GM12878 (cell line): ENCODE data around the gene EXOC4. TPM values are rescaled to one million over a fixed set of nuclear protein-coding genes. Genes with fewer than 3 reads are reported as not detected.

Source experiments
- ATAC-seq: fragments of 200-7000 bp; cut with Tn5 transposase; 3 replicates; pipeline ENCODE4 v1.9.1; 2020; ENCODE audit warnings: mild to moderate bottlenecking, moderate library complexity
- BruUV-seq: library from RNA; stranded (reverse); fragments of 400-500 nt; replicated peaks from 2 replicates; lab custom pipeline; 2021; lab: Mats Ljungman, UMichigan
- CTCF ChIA-PET: fragments of 300-600 bp; sonication (Branson Sonifier 250); formaldehyde crosslinking; extraction: SDS; loops from one replicate; lab custom pipeline; 2021; ENCODE audit warnings: inconsistent platforms; lab: Yijun Ruan, JAX
- POLR2A ChIA-PET: fragments of 350-600 bp; formaldehyde crosslinking; extraction: SDS; loops from one replicate; lab custom pipeline; 2021; ENCODE audit warnings: inconsistent platforms; lab: Charles Lee
- RAD21 ChIA-PET: fragments of 300-600 bp; sonication (Branson Sonifier 250); formaldehyde crosslinking; loops from one replicate; lab custom pipeline; 2023; ENCODE audit warnings: antibody characterized with exemption; ENCODE audit not compliant: unreplicated experiment; lab: Charles Lee
- SMC1A ChIA-PET: fragments of 300-600 bp; sonication (Branson Sonifier 250); formaldehyde crosslinking; loops from one replicate; lab custom pipeline; 2023; ENCODE audit not compliant: unreplicated experiment, uncharacterized antibody; lab: Charles Lee
- DNase-seq: peaks from one replicate; pipeline ENCODE4 v3.0.0-alpha.2; 2011; ENCODE audit warnings: low read depth, low spot score
- FAIRE-seq: peaks from 3 replicates; lab custom pipeline; 2011; peaks lifted over from hg19 to GRCh38; lab: Jason Lieb, UNC
- H2AFZ ChIP-seq: 2 replicates; pipeline ENCODE4 v1.6.0; 2011; ENCODE audit warnings: low read depth, low read length, control low read depth; ENCODE audit not compliant: control insufficient read depth
- H3K27ac ChIP-seq: 2 replicates; pipeline ENCODE4 v1.5.1; 2011; ENCODE audit warnings: control low read depth; ENCODE audit not compliant: control insufficient read depth, insufficient read depth
- H3K27me3 ChIP-seq, 2 experiments: replicated peaks in 1 of 2; 2 replicates each; pipeline versions ENCODE4 v1.6.0 to v1.6.1; 2011; ENCODE audit warnings: low read length in 1 of 2; ENCODE audit not compliant: control insufficient read depth in 2 of 2, insufficient read depth in 2 of 2
- H3K36me3 ChIP-seq, 2 experiments: 2 replicates each; pipeline ENCODE4 v1.5.1; 2011; ENCODE audit warnings: low read length in 1 of 2; ENCODE audit not compliant: control insufficient read depth in 2 of 2, insufficient read depth in 2 of 2
- H3K4me1 ChIP-seq: 2 replicates; pipeline ENCODE4 v1.6.1; 2011; ENCODE audit warnings: mild to moderate bottlenecking, low read length, moderate library complexity, mixed read lengths; ENCODE audit not compliant: control insufficient read depth, insufficient read depth
- H3K4me2 ChIP-seq: 2 replicates; pipeline ENCODE4 v1.6.0; 2011; ENCODE audit warnings: control low read depth; ENCODE audit not compliant: control insufficient read depth, insufficient read depth
- H3K4me3 ChIP-seq: fragments of 200-600 bp; sonication (generic); 2 replicates; pipeline ENCODE4 v1.5.1; 2016
- H3K79me2 ChIP-seq: 2 replicates; pipeline ENCODE4 v1.6.0; 2011; ENCODE audit warnings: low read length; ENCODE audit not compliant: control insufficient read depth, insufficient read depth
- H3K9ac ChIP-seq: 2 replicates; pipeline ENCODE4 v1.8.0; 2011; ENCODE audit warnings: low read length, control low read depth, mixed read lengths; ENCODE audit not compliant: control insufficient read depth, insufficient read depth
- H3K9me3 ChIP-seq: replicated peaks from 3 replicates; pipeline ENCODE4 v1.5.1; 2011; ENCODE audit warnings: mild to moderate bottlenecking, low read length; ENCODE audit not compliant: control insufficient read depth, insufficient read depth
- H4K20me1 ChIP-seq: 2 replicates; pipeline ENCODE4 v1.6.0; 2011; ENCODE audit not compliant: control insufficient read depth, insufficient read depth
- BRCA1 ChIP-seq: IDR thresholded peaks from 2 replicates; pipeline ENCODE4 v1.6.1; 2011; ENCODE audit warnings: low read depth, low read length, improper control_type of control experiment
- CHD4 ChIP-seq: fragments of 200-600 bp; sonication (generic); IDR thresholded peaks from 2 replicates; pipeline ENCODE4 v1.6.1; 2016; ENCODE audit warnings: mild to moderate bottlenecking
- IRF4 ChIP-seq: IDR thresholded peaks from 2 replicates; pipeline ENCODE4 v1.6.1; 2011; ENCODE audit warnings: low read depth, low read length
- MLLT1 ChIP-seq: fragments of 450-650 bp; IDR thresholded peaks from 2 replicates; pipeline ENCODE4 v1.6.1; 2016; ENCODE audit warnings: mild to moderate bottlenecking
- NRF1 ChIP-seq: conservative IDR thresholded peaks from 2 replicates; pipeline ENCODE4 v1.6.1; 2011; ENCODE audit warnings: mild to moderate bottlenecking, low read depth, low read length, improper control_type of control experiment
- TAF1 ChIP-seq: IDR thresholded peaks from 2 replicates; pipeline ENCODE4 v1.6.1; 2011; ENCODE audit warnings: mild to moderate bottlenecking, low read depth, low read length, borderline replicate concordance
- ZBED1 ChIP-seq: IDR thresholded peaks from 2 replicates; pipeline ENCODE4 v1.6.1; 2016; ENCODE audit warnings: borderline replicate concordance
- ZNF24 ChIP-seq: fragments of 450-650 bp; IDR thresholded peaks from 2 replicates; pipeline ENCODE4 v1.6.1; 2017; ENCODE audit warnings: antibody characterized with exemption, mild to moderate bottlenecking
- WGBS: methylation state at CpG from one replicate; pipeline ENCODE4 v1.1.6; 2016; ENCODE audit warnings: low lambda C conversion rate; ENCODE audit not compliant: insufficient replicate concordance, insufficient coverage; ENCODE audit errors: missing lambda C conversion rate; 5-methylcytosine and 5-hydroxymethylcytosine counted together
- in situ Hi-C: fragments of 300-500 bp; cut with MboI; formaldehyde crosslinking; loops from 9 replicates; pipeline ENCODE4 v1.14.3; 2018; ENCODE audit warnings: mixed read lengths
- intact Hi-C: fragments of 100-400 bp; cut with micrococcal nuclease; formaldehyde crosslinking; loops from one replicate; pipeline ENCODE4 v1.14.2; 2022; ENCODE audit not compliant: unreplicated experiment
- polyA plus RNA-seq, 11 experiments: library from polyadenylated mRNA; depleted of rRNA in 4 of 11; unstranded in 6 of 11; stranded (reverse) in 5 of 11; fragments of >200 nt; fragmentation: Nextera tagmentation in 4 of 11; fragmentation: Illumina TruSeq in 1 of 11; extraction: Ambion mirVana in 4 of 11; extraction: Trizol in 1 of 11; gene quantifications; 1 replicate in 1 of 11; 2 replicates in 10 of 11; pipeline versions ENCODE4 v1.2.1 to v1.2.3, GENCODE V29; 2011 to 2016; ENCODE audit warnings: inconsistent platforms in 2 of 11, missing spikeins in 2 of 11, low read depth in 1 of 11
- total RNA-seq, 4 experiments: library from RNA; depleted of rRNA in 3 of 4; stranded (reverse); fragments of >200 nt in 3 of 4; fragmentation: Illumina TruSeq in 1 of 4; extraction: Trizol in 1 of 4; gene quantifications; 2 replicates each; pipeline versions ENCODE4 v1.2.1 to v1.2.3, GENCODE V29; 2013 to 2021

EXOC4 gene
- total and polyA plus RNA-seq, 10 of the 15 experiments (the other 5 are each of a cell fraction or from before 2014, with no cell fraction given), result 13.2 to 44.5 (median 29.6) TPM

- TF ChIP-seq ZNF24 (no peak), BRCA1 (no peak), NRF1 (no peak)
Observed at GRCh38 chr7:133937786-133938185, 684.9 kb downstream of the EXOC4 start (continued).

DNA sequence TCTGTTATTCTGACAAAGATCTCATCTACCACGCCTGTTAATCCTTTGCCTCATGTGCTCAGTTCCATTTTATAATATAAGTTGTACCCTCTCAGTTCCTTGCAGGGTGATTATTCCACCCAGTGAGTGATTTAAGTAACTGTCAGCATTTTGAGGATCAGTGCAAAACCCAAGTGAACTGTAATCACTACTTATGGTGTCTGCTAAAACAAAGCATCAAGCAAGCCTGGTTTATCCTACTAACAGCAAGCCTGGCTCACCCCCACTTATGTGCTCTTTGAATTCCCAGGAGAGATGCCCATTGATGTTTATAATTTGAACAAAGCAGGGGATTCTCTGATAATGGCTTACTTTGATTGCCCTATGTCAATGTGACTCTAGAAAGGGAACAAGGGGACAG lies 687.5 kb downstream of the EXOC4 start:
- BruUV-seq, result no TSS peak
- no peak for FAIRE-seq
- Histone ChIP-seq H3K4me2 (no peak overlapping the region), H3K9me3 (no peaks in the 10 kb centered on the region), H3K9ac (no peak overlapping the region), H4K20me1 (no peaks in the 10 kb centered on the region), H3K4me3 (no peak overlapping the region), H3K4me1 (no peaks in the 10 kb centered on the region), H3K79me2 (no peaks in the 10 kb centered on the region), H2AFZ (no peak overlapping the region), H3K27me3 (no peaks in the 10 kb centered on the region), H3K27ac (no peak overlapping the region), H3K36me3 (no peaks in the 10 kb centered on the region)
- ChIA-PET CTCF (interaction anchor here (0.7 kb wide), 1 partner anchor 25 kb away, joined by 3 read pairs; no protein-coding TSS in a partner anchor), RAD21 (no interaction called here), SMC1A (interaction anchor here (1.0 kb wide), 1 partner anchor 10 kb away, joined by 3 read pairs; no protein-coding TSS in a partner anchor), POLR2A (no interaction called here)
- intact Hi-C loops (no loop called here), in situ Hi-C loops (no loop called here)
- ATAC-seq, result no peak
- TF ChIP-seq MLLT1 (no peak), CHD4 (no peak)
- no peak for DNase-seq
- WGBS, result 45% methylated on average over 1 of the region's 1 CpG

DNA sequence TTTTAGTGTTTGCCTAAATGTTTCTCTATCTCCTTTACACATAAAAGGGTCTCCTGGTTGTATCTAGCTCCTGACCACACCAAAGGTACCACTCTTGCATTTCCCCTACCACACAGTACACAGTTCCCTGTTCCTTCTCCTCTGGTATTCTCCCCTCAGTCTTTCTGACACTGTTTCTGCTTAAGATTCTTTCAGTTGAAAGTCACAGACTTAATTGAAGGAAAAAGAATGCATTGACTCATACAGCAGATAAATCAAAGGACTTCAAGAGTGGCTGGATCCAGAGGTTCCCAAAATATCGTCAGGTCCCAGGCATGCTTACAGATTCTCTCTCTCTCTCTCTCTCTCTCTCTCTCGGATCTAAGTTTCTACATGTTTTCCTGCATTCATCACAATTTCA lies 688.6 kb downstream of the EXOC4 start:
- no peak for FAIRE-seq
- no peaks in the 10 kb centered on the region for H4K20me1 ChIP-seq
- DNase-seq, result no peak
- in situ Hi-C loops (no loop called here), intact Hi-C loops (no loop called here)
- no peaks in the 10 kb centered on the region for H3K27me3 ChIP-seq
- H3K27ac ChIP-seq, result no peak overlapping the region
- ChIA-PET RAD21 (no interaction called here), SMC1A (no interaction called here), CTCF (no interaction called here), POLR2A (no interaction called here)
- no peak overlapping the region for H2AFZ ChIP-seq
- no peak overlapping the region for H3K4me3 ChIP-seq
- H3K4me2 ChIP-seq, result no peak overlapping the region
- no peak overlapping the region for H3K9ac ChIP-seq
- H3K79me2 ChIP-seq, result no peaks in the 10 kb centered on the region
- TSS peak; percentile 56 for BruUV-seq
- ATAC-seq, result no peak
- 88% methylated on average over 2 of the region's 2 CpGs for WGBS
- no peaks in the 10 kb centered on the region for H3K9me3 ChIP-seq
- no peaks in the 10 kb centered on the region for H3K4me1 ChIP-seq
- no peak for TF ChIP-seq IRF4
- no peak for TF ChIP-seq TAF1
- TF ChIP-seq ZBED1, result no peak
- no peaks in the 10 kb centered on the region for H3K36me3 ChIP-seq
